Measurements from ENCODE around the gene MYO1D.

DNA sequence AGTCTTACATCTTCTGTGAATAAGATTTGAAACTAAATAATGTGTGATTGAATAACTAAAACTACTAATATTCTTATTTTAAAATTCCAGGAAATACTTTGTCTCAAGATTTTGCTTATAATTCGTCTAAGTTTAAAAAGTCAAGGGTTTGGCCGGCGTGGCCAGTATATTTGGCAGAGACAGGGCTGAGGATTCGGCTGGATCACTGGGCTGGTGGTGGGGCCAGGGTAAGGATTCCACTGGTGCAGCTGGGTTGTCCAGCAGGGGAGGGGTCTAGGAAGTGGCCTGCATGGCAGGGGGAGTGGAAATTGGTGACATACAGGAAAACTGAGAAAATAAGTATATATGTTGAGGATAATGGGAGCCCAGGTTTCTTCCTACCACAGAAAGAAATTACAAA, 75.7 kb downstream of the MYO1D start:
- TF ChIP-seq REL (CRISPR knock-in tag; conservative IDR thresholded peaks at IDR 0.05) = no peak
- no peak for TF ChIP-seq CTCF (CRISPR knock-in tag; IDR thresholded peaks at IDR 0.05)
- TF ChIP-seq ZNF775 (CRISPR knock-in tag; IDR thresholded peaks at IDR 0.05; ENCODE audit: borderline replicate concordance) = no peak
- TF ChIP-seq SNAI1 (CRISPR knock-in tag; IDR thresholded peaks at IDR 0.05; ENCODE audit: borderline replicate concordance) = no peak
- no peak for TF ChIP-seq ZNF83 (CRISPR knock-in tag; IDR thresholded peaks at IDR 0.05; ENCODE audit: borderline replicate concordance)
- no peak for TF ChIP-seq MYC (CRISPR knock-in tag; IDR thresholded peaks at IDR 0.05; ENCODE audit: borderline replicate concordance)

Measured in HepG2 (cell line).